ENCODE data around the gene RITA1. TPM values are rescaled to one million over a fixed set of nuclear protein-coding genes. Genes with fewer than 3 reads are reported as not detected.
A peak's percentile ranks its signal among the peaks of the same experiment; 100 is the strongest.
"Not testable (repeated sequence)": the region's sequence is repeated elsewhere in the genome, so short reads cannot be mapped to it uniquely, and the experiment has no call there.

The RITA1 gene, protein sequence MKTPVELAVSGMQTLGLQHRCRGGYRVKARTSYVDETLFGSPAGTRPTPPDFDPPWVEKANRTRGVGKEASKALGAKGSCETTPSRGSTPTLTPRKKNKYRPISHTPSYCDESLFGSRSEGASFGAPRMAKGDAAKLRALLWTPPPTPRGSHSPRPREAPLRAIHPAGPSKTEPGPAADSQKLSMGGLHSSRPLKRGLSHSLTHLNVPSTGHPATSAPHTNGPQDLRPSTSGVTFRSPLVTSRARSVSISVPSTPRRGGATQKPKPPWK
- polyA plus RNA-seq: 13.8 TPM
- long read RNA-seq, donor 1, transcript RITA1-201 (4 exons, 2,053 nt): major isoform, 6 of 7 reads
- long read RNA-seq, donor 1, partial matches to known transcripts: 0 of 7 reads
- long read RNA-seq, donor 1, other reads (novel, unspliced or antisense): 0 of 7 reads
- long read RNA-seq, donor 2, transcript RITA1-201 (4 exons, 2,053 nt): major isoform, 7 of 16 reads
- long read RNA-seq, donor 2, partial matches to known transcripts: 8 of 16 reads
- long read RNA-seq, donor 2, other reads (novel, unspliced or antisense): 0 of 16 reads
- long read RNA-seq, donor 3: 0 reads
- long read RNA-seq, donor 4: 0 reads
- long read RNA-seq, donor 5, partial matches to known transcripts: 0 of 4 reads
- long read RNA-seq, donor 5, other reads (novel, unspliced or antisense): 0 of 4 reads
- long read RNA-seq, donor 6, transcript RITA1-201 (4 exons, 2,053 nt): major isoform, 11 of 14 reads
- long read RNA-seq, donor 6, partial matches to known transcripts: 0 of 14 reads
- long read RNA-seq, donor 6, other reads (novel, unspliced or antisense): 0 of 14 reads
- long read RNA-seq, donor 7, transcript RITA1-201 (4 exons, 2,053 nt): major isoform, 5 of 5 reads
- long read RNA-seq, donor 7, partial matches to known transcripts: 0 of 5 reads
- long read RNA-seq, donor 7, other reads (novel, unspliced or antisense): 0 of 5 reads
- long read RNA-seq, donor 8, transcript RITA1-201 (4 exons, 2,053 nt): major isoform, 12 of 14 reads
- long read RNA-seq, donor 8, partial matches to known transcripts: 0 of 14 reads
- long read RNA-seq, donor 8, other reads (novel, unspliced or antisense): 0 of 14 reads
- long read RNA-seq, donor 9, transcript RITA1-201 (4 exons, 2,053 nt): major isoform, 11 of 12 reads
- long read RNA-seq, donor 9, partial matches to known transcripts: 0 of 12 reads
- long read RNA-seq, donor 9, other reads (novel, unspliced or antisense): 0 of 12 reads
- long read RNA-seq, donor 10, transcript RITA1-201 (4 exons, 2,053 nt): major isoform, 11 of 13 reads
- long read RNA-seq, donor 10, partial matches to known transcripts: 0 of 13 reads
- long read RNA-seq, donor 10, other reads (novel, unspliced or antisense): 0 of 13 reads
- long read RNA-seq, donor 11, partial matches to known transcripts: 0 of 4 reads
- long read RNA-seq, donor 11, other reads (novel, unspliced or antisense): 0 of 4 reads

DNA sequence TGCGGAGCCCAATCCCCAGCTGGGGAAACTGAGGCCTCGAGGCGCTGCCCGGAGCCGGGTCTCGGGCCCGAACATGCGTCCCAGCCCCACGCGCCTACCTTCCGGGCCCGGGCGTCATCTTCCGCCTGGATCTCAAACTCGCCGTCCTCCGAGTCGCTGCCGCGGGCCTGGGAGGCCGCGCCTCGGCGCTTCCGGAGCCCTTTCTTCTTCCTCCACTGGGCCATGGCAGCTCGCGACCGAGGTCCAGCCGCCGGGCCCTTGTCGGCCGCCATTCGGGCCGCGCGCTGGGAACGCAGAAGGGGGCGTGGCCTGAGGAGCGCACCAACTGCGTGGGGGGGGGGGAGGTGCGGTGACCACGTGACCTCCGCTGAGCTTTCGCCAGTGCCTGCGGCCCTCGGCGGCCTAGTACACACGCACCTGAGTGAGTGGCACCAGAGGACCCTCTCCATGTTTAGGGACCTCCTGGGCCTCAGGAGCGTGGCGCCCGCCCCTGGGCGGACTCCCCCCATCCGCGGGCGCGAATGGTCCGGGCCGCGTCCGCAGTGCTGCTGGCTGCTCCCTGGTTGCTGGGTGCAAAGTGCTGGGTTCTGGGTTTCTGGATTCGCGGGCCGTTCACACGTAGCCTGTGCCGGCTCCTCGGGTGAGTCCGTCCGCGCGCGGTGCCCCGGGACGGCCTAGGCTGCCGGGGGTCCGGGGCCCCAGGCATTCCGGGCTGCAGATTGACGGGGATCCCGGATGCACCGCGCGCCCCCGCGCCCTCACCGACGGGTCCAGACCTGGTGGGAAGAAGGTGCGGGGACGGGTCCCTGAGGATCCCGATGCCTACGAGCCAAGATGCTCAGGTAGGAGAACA, at the start of gene RITA1, which contains the start of gene DDX54:
RITA1 (plus strand) TSS at position 542 of the 853 bp plus-strand sequence. CDS start 1,026 bp downstream, outside the sequence.
DDX54 (minus strand) TSS at position 299 of the 853 bp plus-strand sequence; CDS start at position 272, 27 bp downstream.
- peak; percentile 72 to 91 for DNase-seq
- H3K9me3 ChIP-seq (ENCODE audit: control insufficient read depth, low read depth, low read length): peaks cover 3% of the 10 kb centered on the region
- H3K27ac ChIP-seq (ENCODE audit: low read length): peak within 1 kb of the TSS; percentile 95
- H3K4me1 ChIP-seq (ENCODE audit: control insufficient read depth, insufficient read depth, low read length): peaks cover 17% of the 10 kb centered on the region
- peak within 1 kb of the TSS; percentile 80 for H3K4me3 ChIP-seq (ENCODE audit: low read length)
- no peaks in the 10 kb centered on the region for H3K27me3 ChIP-seq (ENCODE audit: control insufficient read depth, insufficient read depth, low read length)
- WGBS (ENCODE audit: insufficient coverage, low lambda C conversion rate): no CpG with 5 or more reads among the region's 89 CpGs
- H3K36me3 ChIP-seq (ENCODE audit: control insufficient read depth, insufficient read depth, low read length): peaks cover 20% of the 10 kb centered on the region

DNA sequence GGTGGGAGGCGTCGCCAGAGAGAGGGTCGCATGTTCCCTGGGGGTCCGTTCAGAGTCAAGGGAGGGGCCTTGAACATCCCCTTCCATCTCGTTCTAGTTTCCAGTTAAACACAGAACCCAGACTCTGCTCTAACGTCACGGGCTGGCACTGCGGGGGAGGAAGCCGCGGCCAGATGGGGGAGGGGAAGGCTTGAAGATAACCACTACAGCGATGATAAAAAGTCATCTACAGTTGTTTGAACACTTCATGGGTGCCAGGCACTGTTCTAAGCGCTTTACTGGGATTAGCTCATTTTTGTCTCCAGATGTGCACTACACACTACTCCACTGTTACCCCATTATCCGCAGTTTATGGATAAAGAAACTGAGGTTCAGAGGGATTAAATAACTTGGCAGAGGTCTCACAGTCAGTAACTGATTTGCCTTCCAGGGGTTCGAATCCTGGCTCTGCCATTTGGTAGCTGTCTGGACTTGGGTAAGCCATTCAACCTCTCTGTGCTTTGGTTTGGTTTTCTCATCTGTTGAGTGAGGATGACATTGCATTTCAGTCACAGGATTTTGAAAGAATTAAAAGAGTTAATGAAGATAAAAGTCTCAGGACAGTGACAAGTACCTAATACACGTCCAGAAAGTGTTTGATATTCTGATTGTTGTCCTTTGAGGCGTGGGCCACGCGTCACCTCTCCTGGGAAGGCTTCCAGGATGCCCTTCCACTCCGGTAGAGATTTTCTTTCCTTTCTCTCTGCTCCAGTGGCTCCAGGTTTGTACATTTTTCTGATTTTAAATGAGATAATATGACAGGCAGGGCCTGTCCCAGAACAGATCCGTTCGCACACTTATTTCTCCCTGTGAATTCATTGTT, 49.2 kb upstream of the RITA1 start:
- no peaks in the 10 kb centered on the region for H3K36me3 ChIP-seq (ENCODE audit: control insufficient read depth, insufficient read depth, low read length)
- peaks cover 21% of the 10 kb centered on the region for H3K27me3 ChIP-seq (ENCODE audit: control insufficient read depth, insufficient read depth, low read length)
- no peaks in the 10 kb centered on the region for H3K9me3 ChIP-seq (ENCODE audit: control insufficient read depth, low read depth, low read length)
- no peak for DNase-seq
- WGBS (ENCODE audit: insufficient coverage, low lambda C conversion rate): no CpG with 5 or more reads among the region's 21 CpGs
- H3K27ac ChIP-seq (ENCODE audit: low read length): no peak overlapping the region
- H3K4me3 ChIP-seq (ENCODE audit: low read length): no peak overlapping the region
- H3K4me1 ChIP-seq (ENCODE audit: control insufficient read depth, insufficient read depth, low read length): no peaks in the 10 kb centered on the region

DNA sequence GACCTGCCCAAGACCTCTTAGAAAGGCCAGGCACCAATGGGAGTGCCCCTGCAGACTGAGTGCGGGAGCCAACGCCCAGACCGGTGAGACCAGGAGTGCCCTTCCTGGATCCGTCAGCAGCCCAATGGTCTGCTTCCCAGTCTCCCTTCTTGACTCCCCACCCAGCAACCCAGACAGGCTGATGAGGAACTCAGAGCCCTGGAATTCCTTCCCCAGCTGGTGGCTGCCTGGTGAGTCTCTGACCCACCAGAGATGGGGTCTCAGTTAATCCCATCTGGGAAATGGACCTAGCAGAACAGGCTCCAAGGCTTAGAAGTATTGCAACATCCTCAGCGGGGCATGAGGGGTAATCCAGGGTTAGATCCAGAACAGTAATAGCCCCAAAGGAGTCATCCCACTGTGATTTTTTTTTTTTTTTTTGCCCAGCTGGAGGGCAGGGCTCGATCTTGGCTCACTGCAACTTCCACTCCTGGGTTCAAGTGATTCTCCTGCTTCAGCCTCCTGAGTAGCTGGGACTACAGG, 48.5 kb upstream of the RITA1 start:
- H3K4me3 ChIP-seq (ENCODE audit: low read length): no peak overlapping the region
- peaks cover 21% of the 10 kb centered on the region for H3K27me3 ChIP-seq (ENCODE audit: control insufficient read depth, insufficient read depth, low read length)
- H3K4me1 ChIP-seq (ENCODE audit: control insufficient read depth, insufficient read depth, low read length): no peaks in the 10 kb centered on the region
- no peak overlapping the region for H3K27ac ChIP-seq (ENCODE audit: low read length)
- WGBS (ENCODE audit: insufficient coverage, low lambda C conversion rate): no CpG with 5 or more reads among the region's 6 CpGs
- H3K9me3 ChIP-seq (ENCODE audit: control insufficient read depth, low read depth, low read length): no peaks in the 10 kb centered on the region
- DNase-seq: no peak
- no peaks in the 10 kb centered on the region for H3K36me3 ChIP-seq (ENCODE audit: control insufficient read depth, insufficient read depth, low read length)

DNA sequence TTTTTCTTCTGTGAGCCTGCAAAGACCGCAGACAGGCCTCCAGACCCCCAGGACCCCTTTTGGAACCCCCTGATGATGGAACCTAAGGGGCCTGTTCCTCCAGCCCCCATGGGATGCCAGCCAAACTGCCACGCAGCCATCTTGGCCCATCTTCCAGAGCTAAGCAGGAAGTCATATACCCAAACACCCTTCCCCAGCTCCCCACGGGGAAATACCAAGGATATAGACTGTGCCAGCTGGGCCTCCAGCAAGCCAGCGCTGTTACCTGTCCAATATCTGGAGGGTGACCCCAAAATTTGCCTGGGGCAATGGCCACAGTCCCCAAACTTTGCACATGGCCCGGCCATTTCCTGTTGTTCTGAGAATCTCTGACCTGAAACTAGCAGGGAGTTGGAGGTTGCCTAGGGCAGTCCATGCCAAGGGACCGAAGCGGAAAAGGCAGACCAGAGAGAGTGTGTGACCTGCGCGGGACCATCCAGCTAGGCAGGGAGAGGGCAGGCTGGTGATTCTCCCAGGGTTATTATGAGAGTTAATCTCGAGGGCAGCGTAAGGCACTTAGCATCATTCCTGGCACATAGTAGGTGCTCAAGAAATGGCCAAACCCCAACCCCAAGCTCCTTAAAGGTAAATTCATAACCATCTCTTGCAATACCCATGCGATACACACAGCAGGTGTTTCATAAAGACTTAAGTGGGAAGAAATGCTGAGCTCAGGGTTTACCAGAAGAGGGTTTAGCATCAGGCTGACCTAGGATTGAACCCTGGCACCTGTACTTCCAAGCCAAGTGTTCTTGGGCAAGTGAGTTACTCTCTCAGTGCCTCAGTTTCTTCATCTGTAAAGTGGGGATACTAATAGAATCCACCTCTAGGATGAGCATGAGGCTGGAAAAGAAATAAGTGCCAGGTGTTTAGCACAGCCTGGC, 47.4 kb upstream of the RITA1 start:
- no peak overlapping the region for H3K27ac ChIP-seq (ENCODE audit: low read length)
- DNase-seq: no peak

DNA sequence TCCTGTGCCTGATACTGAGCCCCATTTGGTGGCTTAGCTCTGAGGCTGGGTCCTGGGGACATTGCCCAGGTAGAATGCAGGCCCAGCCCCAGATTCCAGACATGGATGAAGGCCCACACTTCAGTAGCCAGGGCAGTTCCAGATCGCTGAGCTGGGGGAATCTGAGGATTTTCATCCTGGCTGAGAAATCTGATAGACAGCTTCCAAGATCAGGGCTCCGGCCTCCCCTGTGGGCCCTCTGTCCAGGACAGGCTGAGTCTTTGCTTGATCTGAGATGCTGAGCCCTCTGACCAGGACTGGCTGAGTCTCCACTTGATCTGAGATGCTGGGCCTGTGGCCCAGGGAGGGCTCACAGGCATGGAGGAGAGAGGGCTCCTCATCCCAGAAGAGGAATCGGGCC, 46.7 kb upstream of the RITA1 start:
- Histone ChIP-seq H3K4me3 (ENCODE audit: low read length) (no peak overlapping the region), H3K27ac (ENCODE audit: low read length) (no peak overlapping the region), H3K9me3 (ENCODE audit: control insufficient read depth, low read depth, low read length) (no peaks in the 10 kb centered on the region), H3K27me3 (ENCODE audit: control insufficient read depth, insufficient read depth, low read length) (peaks cover 21% of the 10 kb centered on the region), H3K36me3 (ENCODE audit: control insufficient read depth, insufficient read depth, low read length) (no peaks in the 10 kb centered on the region), H3K4me1 (ENCODE audit: control insufficient read depth, insufficient read depth, low read length) (no peaks in the 10 kb centered on the region)
- no CpG with 5 or more reads among the region's 3 CpGs for WGBS (ENCODE audit: insufficient coverage, low lambda C conversion rate)
- DNase-seq: no peak

More for the DNA sequence above, 47.4 kb upstream of the RITA1 start:
- WGBS (ENCODE audit: insufficient coverage, low lambda C conversion rate): no CpG with 5 or more reads among the region's 12 CpGs
- H3K4me3 ChIP-seq (ENCODE audit: low read length): no peak overlapping the region
- H3K4me1 ChIP-seq (ENCODE audit: control insufficient read depth, insufficient read depth, low read length): no peaks in the 10 kb centered on the region
- H3K9me3 ChIP-seq (ENCODE audit: control insufficient read depth, low read depth, low read length): no peaks in the 10 kb centered on the region
- H3K36me3 ChIP-seq (ENCODE audit: control insufficient read depth, insufficient read depth, low read length): no peaks in the 10 kb centered on the region
- H3K27me3 ChIP-seq (ENCODE audit: control insufficient read depth, insufficient read depth, low read length): peaks cover 21% of the 10 kb centered on the region

DNA sequence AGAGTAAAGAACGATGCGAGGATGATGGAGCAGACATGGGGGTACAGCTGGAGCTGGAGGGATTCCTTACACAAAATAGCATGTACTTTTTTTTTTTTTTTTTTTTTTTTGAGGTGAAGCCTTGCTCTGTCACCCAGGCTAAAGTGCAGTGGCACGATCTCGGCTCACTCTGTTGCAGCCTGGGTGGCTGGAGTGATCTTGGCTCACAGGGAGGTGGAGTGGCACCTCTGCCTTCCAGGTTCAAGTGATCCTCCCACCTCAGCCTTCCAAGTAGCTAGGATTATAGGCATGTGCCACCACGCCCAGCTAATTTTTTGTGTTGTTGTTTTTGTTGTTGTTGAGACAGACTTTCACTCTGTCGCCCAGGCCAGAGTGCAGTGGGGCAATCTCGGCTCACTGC, 44.8 kb upstream of the RITA1 start:
- no peak for DNase-seq
- WGBS (ENCODE audit: insufficient coverage, low lambda C conversion rate): no CpG with 5 or more reads among the region's 7 CpGs
- Histone ChIP-seq H3K27me3 (ENCODE audit: control insufficient read depth, insufficient read depth, low read length) (peaks cover 9% of the 10 kb centered on the region), H3K27ac (ENCODE audit: low read length) (no peak overlapping the region), H3K4me1 (ENCODE audit: control insufficient read depth, insufficient read depth, low read length) (no peaks in the 10 kb centered on the region), H3K4me3 (ENCODE audit: low read length) (no peak overlapping the region), H3K9me3 (ENCODE audit: control insufficient read depth, low read depth, low read length) (no peaks in the 10 kb centered on the region), H3K36me3 (ENCODE audit: control insufficient read depth, insufficient read depth, low read length) (no peaks in the 10 kb centered on the region)

DNA sequence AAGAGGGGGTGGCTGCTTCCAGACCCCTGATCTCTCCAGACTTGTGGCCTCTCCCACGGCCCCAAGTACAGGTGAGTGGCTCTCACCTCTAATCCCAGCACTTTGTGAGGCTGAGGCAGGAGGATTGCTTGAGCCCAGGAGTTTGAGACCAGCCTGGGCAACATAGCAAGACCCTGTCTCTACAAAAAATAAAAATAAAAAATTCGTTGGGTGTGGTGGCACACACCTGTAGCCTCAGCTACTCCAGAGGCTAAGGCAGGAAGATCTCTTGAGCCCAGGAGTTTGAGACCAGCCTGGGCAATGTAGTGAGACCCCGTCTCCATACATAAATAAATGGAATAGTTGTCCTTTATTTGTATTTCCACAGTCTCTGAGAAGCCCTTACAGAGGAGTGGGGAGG, 43.8 kb upstream of the RITA1 start:
- not testable (repeated sequence) for DNase-seq; H3K4me1 ChIP-seq (ENCODE audit: control insufficient read depth, insufficient read depth, low read length); H3K4me3 ChIP-seq (ENCODE audit: low read length); H3K36me3 ChIP-seq (ENCODE audit: control insufficient read depth, insufficient read depth, low read length); H3K9me3 ChIP-seq (ENCODE audit: control insufficient read depth, low read depth, low read length); H3K27ac ChIP-seq (ENCODE audit: low read length); H3K27me3 ChIP-seq (ENCODE audit: control insufficient read depth, insufficient read depth, low read length)
- 60% methylated on average over 1 of the region's 3 CpGs for whole genome bisulfite sequencing (ENCODE audit: insufficient coverage, low lambda C conversion rate)
